Pulmonary artery endothelial cell (primary cell): ENCODE results near the gene CDH23. TPM values are rescaled to one million over a fixed set of nuclear protein-coding genes. Genes with fewer than 3 reads are reported as not detected.

ENCODE experiments used
- DNase-seq: peaks from one replicate; pipeline ENCODE4 v3.0.0-alpha.2; 2011; ENCODE audit warnings: low read depth, low spot score
- total RNA-seq: library from RNA; depleted of rRNA; stranded (reverse); fragments of >200 nt; gene quantifications from 2 replicates; pipeline ENCODE4 v1.2.3, GENCODE V29; 2014

CDH23 gene
- total RNA-seq, 1 donor from 2014 or later: 0.07 TPM

GRCh38 chr10:71601273-71601672, 204.6 kb downstream of the CDH23 start:
- DNase-seq: no peak

DNA sequence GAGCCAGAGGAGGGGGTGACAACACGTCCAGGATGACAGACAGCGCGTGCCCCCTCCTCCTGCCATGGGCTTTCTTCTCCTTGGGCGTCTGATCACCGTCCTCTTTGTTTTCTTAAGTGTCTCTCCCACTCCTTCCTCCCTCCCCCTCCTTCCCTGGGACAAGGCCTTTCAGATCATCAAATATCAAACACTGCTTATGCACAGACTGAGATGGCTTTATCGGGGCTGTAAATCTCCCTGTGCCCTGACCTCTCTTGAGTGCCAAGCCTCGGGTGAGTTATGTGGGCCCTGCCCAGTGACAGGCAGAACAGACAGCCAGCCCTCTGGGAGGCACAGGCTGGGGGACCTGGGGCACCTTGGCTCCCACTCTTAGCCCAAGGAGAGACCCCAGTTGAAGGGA, 206.4 kb downstream of the CDH23 start:
- no peak for DNase-seq

DNA sequence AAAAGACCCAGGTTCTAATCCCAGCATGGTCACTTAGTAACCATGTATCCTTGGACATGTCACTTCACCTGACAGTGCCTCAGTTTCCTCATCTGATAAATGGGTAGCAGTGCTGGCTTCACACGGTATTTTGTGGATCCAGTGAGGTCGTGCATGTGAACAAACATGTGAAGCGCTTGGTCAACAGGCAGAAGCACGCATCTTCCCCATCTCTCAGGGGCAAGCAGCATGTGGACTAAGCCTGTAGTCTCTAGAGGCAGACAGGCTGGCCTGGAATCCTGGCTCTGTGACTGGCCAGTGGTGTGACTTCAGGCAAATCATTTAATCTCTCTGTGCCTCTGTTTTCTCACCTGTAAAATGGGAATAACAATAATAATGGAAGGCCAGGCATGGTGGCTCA, 207.0 kb downstream of the CDH23 start:
- no peak for DNase-seq

DNA sequence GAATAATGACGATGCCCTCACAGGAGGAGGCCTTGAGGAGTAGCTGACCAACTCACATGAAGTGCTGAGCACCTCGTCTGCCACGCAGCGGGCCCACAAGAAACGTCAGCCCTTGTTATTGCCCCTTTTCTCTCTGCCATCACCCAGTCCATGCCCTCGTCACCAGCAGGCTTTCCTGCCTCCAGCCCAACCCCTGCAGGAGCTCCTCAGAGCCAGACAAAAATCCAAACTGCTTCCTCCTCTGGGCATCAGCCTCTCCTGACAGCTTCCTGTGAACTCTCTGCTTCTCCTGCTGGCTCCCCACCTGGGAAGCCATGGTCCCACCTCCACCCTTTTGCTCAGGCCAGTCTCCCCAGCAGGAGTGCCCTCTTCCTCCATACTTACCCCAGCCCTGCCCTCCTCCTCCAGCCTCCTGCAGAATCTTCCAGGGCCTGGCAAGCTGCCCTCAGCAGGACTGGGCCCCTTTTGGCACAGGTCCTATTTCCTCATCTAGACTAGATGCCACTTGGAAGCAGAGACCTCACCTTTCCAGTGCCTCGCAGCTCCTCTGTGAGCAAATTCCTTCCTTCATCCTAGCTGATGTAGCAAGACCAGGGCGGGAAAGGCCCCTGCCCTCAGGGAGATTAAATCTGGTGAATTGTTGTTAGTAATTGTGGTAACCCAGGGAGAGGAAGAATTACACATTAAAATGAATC, 207.8 kb downstream of the CDH23 start:
- no peak for DNase-seq

- DNase-seq: no peak
These were observed 208.7 kb downstream of the CDH23 start for GRCh38 chr10:71605263-71605962.

GRCh38 chr10:71606257-71607081, 209.7 kb downstream of the CDH23 start:
- DNase-seq: no peak

GRCh38 chr10:71607082-71607443, 210.3 kb downstream of the CDH23 start:
- no peak for DNase-seq

GRCh38 chr10:71608819-71609768, 212.4 kb downstream of the CDH23 start:
- peak; percentile 24 for DNase-seq

DNA sequence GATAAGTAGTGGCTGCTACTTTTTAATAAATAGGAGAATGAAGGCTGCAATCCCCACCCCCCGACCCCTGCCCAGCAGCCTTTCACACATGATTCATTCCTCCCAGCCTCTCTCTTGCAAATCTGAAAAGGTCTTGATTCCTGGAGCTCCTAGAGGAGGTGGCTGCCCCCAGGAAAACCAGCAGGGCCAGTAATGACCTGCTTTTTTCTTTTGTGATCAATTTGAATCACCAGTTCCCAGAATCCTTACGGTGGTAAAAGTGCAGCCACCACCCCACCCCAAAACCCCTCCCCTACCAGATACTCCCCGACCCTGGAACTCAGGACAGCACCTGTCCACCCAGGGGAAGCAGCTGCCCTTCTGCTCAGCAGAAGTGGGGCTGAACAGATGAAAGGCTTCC, 213.9 kb downstream of the CDH23 start:
- no peak for DNase-seq

DNA sequence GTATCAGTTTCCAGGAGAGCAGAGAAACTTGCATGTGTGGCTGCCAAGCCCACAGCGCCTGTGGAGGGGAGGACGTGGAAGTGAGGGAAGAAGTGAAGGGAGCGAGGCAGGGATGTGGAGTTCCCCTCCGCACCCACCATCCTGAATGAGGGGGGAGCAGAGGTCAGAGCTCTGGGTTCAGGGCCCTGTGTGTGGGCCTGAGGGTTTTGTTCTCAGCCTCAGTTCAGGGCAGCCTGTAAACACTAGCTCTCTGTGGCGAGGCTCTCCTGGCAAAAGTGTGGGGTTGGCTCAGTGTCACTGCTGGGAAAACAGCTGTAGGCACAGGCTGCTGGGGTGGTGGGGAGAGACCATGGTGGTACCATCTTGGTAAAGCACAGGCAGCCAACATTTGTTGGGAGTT, 214.4 kb downstream of the CDH23 start:
- no peak for DNase-seq

GRCh38 chr10:71611709-71612422, 215.1 kb downstream of the CDH23 start:
- no peak for DNase-seq

DNA sequence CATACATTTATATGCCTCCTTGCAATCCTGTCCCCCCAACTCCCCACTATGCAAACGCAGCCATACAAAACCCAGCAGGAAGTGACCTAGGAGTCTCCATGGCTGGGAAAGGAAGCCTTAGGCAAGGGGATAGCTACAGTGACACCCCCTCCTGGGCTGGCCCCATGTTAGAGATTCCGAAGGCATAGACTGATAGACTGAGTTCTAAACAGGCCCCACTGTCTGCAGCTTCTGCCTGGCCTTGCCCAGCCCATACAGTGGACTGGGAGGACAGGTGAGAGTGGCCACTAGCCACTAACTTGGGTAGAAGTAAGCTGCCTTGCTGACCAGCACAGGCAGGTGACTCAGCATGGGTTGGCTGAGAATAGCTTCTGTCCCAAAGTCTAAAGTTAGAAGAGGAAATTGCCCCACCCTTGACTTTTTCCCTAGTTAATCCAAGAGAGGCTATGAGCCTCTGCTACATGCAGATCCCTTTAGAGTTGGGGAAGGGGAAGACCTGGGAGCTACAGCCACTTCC, 216.6 kb downstream of the CDH23 start:
- no peak for DNase-seq

- no peak for DNase-seq
These were observed 217.2 kb downstream of the CDH23 start for GRCh38 chr10:71613877-71614276.

DNA sequence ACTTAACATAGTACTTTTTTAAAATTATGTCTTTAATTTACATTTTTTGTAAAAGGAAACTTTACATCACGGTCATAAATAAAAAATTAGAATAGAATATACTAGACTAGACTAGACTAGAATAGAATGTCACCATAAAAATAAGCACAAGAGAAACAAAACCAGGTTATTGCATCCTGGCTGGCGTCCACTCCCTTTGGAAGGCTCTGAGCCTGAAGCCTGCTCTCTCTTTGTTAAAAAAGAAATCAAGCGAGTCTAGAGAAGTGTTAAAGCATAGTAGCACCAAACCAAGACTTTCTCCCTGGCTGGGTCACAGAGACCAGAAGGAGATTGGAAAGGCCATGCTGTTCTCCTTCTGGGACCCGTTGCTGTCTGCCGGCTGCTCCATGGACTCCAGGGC, 218.2 kb downstream of the CDH23 start:
- DNase-seq: no peak

DNA sequence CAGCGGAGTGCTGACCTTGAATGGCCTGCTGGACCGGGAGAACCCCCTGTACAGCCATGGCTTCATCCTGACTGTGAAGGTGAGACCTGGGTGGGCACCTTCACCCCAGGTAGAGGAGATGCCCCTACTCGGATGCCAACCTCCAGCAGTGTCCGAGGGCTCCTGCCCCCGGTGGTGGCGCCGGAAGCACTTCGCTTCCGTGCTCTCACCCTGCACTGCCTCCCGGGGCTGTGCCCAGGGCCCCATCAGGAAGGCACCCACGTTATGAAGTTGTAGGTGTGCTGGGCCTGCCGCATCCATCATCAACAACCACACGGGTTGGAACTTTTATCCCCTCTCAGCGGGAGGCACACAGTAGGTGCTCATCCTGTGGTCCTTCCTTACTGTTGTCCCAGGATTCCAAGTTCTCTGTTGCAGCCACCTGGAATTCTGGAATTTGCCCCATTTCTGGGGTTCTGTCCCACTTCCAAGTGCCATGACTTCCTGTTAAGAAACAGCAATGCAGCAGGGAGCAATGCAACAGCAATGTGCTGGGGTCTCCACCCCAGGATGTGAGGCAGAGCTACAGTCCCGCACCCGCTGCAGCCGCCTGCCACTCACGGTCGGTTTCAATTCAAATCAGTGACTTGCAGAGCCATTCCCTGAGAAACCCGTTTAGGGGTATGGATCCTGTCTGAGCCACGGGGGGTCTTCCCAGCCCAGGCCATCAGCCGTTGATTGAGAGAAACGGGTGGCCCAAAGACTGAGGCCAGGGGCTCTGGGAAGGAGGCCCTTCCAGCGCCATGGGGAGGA, 219.0 kb downstream of the CDH23 start:
- DNase-seq: no peak

DNA sequence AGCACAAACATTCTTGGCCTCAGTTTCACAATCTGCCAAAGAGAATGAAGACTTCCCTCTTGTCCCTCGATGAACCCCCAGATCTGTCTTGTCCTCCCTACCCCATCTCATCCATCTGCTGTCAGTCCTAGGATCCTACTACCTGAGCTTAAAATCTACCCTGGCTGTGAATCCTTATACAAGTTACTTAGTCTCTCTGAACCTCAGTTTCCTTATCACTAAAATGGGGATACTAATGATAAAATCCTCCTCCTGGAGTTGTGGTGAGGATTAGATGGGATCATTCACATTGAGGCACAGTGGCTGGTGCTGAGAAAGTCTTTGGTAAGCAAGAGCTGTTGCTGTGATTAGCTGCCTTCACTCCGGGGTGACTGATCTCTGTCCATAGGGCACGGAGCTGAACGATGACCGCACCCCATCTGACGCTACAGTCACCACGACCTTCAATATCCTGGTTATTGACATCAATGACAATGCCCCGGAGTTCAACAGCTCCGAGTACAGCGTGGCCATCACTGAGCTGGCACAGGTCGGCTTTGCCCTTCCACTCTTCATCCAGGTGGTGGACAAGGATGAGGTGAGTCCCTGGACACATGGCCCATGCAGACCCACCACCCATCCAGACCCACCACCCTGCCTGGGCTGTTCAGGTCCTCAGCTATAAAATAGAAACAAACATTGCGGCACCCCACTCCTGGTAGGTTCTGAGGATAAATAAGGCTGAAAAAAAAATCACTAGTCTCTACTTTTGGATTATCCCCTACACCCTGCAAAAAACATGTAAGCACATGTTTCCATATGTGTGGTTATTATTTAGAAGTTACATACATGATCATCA, 220.3 kb downstream of the CDH23 start:
- no peak for DNase-seq

- DNase-seq: no peak
These were observed 221.5 kb downstream of the CDH23 start for GRCh38 chr10:71618176-71618575.

- DNase-seq: no peak
These were observed 221.9 kb downstream of the CDH23 start for GRCh38 chr10:71618598-71618997.

DNA sequence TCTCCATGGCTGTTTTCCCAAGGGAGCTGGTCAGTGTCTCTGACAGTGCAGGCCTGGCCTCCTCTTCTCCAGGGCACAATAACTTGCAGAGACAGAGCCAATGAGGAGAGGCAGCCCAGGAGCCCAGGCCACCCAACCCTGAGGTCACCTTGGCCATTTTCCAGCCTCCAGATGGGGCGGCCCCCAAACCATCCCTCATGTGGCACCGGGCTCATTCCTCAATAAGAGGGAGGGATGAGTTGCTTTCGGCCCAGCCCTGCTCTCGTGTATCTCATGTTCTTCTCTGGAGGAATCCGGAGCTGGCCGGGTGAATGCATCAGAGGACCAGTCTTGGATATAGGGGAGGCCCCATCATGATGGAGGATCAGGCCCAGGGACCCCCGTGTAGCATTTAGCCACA, 223.9 kb downstream of the CDH23 start:
- DNase-seq: no peak
